Loucy (cell line): ENCODE measurements around the gene LRCH1.

ENCODE experiments used
- CTCF ChIP-seq: fragments of 200-600 bp; sonication (generic); conservative IDR thresholded peaks from 2 replicates; pipeline ENCODE4 v1.5.1; 2014; ENCODE audit warnings: mild to moderate bottlenecking, antibody characterized with exemption, low read length
- EZH2phosphoT487 ChIP-seq: fragments of 200-600 bp; IDR thresholded peaks from 2 replicates; pipeline ENCODE4 v1.6.1; 2018; ENCODE audit warnings: antibody characterized with exemption, mild to moderate bottlenecking, moderate library complexity, borderline replicate concordance

GRCh38 chr13:46682015-46682414, 129.0 kb downstream of the LRCH1 start:
- TF ChIP-seq CTCF (no peak), EZH2phosphoT487 (no peak)
